GM23338 (cell line): ENCODE measurements around the gene CDX1. TPM values are rescaled to one million over a fixed set of nuclear protein-coding genes. Genes with fewer than 3 reads are reported as not detected.

Source experiments
- ATAC-seq: fragments of 200-7000 bp; cut with Tn5 transposase; 3 replicates; pipeline ENCODE4 v1.9.1; 2020
- DNase-seq: peaks from one replicate; pipeline ENCODE4 v3.0.0-alpha.2; 2015; ENCODE audit warnings: low spot score
- H2AFZ ChIP-seq: fragments of 200-600 bp; sonication (generic); 2 replicates; pipeline ENCODE4 v1.8.0; 2016; ENCODE audit warnings: antibody characterized with exemption, mild to moderate bottlenecking, moderate library complexity
- H3F3A ChIP-seq: fragments of 200-600 bp; sonication (generic); replicated peaks from 2 replicates; pipeline ENCODE4 v1.8.0; 2017; ENCODE audit warnings: antibody characterized with exemption, mixed run types, low read depth
- H3K27ac ChIP-seq: fragments of 200-600 bp; sonication (generic); 2 replicates; pipeline ENCODE4 v1.6.1; 2016; ENCODE audit warnings: low read depth
- H3K27me3 ChIP-seq: fragments of 200-600 bp; sonication (generic); 2 replicates; pipeline ENCODE4 v1.8.0; 2016; ENCODE audit warnings: mild to moderate bottlenecking, mixed run types, moderate library complexity; ENCODE audit not compliant: insufficient read depth
- H3K36me3 ChIP-seq: fragments of 200-600 bp; sonication (generic); 2 replicates; pipeline ENCODE4 v1.8.0; 2016; ENCODE audit warnings: mild to moderate bottlenecking; ENCODE audit not compliant: insufficient read depth
- H3K4me1 ChIP-seq: fragments of 200-600 bp; sonication (generic); 2 replicates; pipeline ENCODE4 v1.8.0; 2016; ENCODE audit warnings: mild to moderate bottlenecking, moderate library complexity; ENCODE audit not compliant: insufficient read depth
- H3K4me2 ChIP-seq: fragments of 200-600 bp; sonication (generic); 2 replicates; pipeline ENCODE4 v1.7.1; 2017; ENCODE audit warnings: mixed run types
- H3K4me3 ChIP-seq: fragments of 200-600 bp; sonication (generic); 2 replicates; pipeline ENCODE4 v1.6.1; 2016; ENCODE audit warnings: mixed run types
- H3K79me2 ChIP-seq: fragments of 200-600 bp; sonication (generic); replicated peaks from 2 replicates; pipeline ENCODE4 v1.8.0; 2017; ENCODE audit warnings: mild to moderate bottlenecking; ENCODE audit not compliant: insufficient read depth
- H3K9me2 ChIP-seq: fragments of 200-600 bp; sonication (generic); 2 replicates; pipeline ENCODE4 v1.8.0; 2017; ENCODE audit not compliant: insufficient read depth
- H4K20me1 ChIP-seq: fragments of 200-600 bp; sonication (generic); replicated peaks from 2 replicates; pipeline ENCODE4 v1.8.0; 2017; ENCODE audit warnings: mild to moderate bottlenecking; ENCODE audit not compliant: insufficient read depth
- H3K27ac Mint-ChIP-seq: 2 replicates; pipeline ENCODE4 v1.8.0; 2020; ENCODE audit warnings: inconsistent platforms, mild to moderate bottlenecking, moderate library complexity, mixed read lengths
- H3K27me3 Mint-ChIP-seq: 3 replicates; pipeline ENCODE4 v1.8.0; 2022; ENCODE audit warnings: low read depth, mild to moderate bottlenecking, moderate library complexity, mixed read lengths, inconsistent platforms; ENCODE audit not compliant: insufficient read depth, poor library complexity
- H3K36me3 Mint-ChIP-seq: 3 replicates; pipeline ENCODE4 v1.8.0; 2021; ENCODE audit warnings: low read depth, mild to moderate bottlenecking, inconsistent platforms, moderate library complexity, mixed read lengths
- H3K4me1 Mint-ChIP-seq: 3 replicates; pipeline ENCODE4 v1.8.0; 2020; ENCODE audit warnings: mild to moderate bottlenecking, inconsistent platforms, mixed read lengths
- H3K4me3 Mint-ChIP-seq: 3 replicates; pipeline ENCODE4 v1.8.0; 2021; ENCODE audit warnings: moderate library complexity, mild to moderate bottlenecking, inconsistent platforms, mixed read lengths
- H3K9me3 Mint-ChIP-seq: 3 replicates; pipeline ENCODE4 v1.8.0; 2020; ENCODE audit warnings: moderate library complexity, mild to moderate bottlenecking, inconsistent platforms, mixed read lengths
- CREB1 ChIP-seq: fragments of 250-450 bp; sonication (Bioruptor Pico); IDR thresholded peaks from 2 replicates; pipeline ENCODE4 v1.5.0; 2020; ENCODE audit warnings: low read depth, mild to moderate bottlenecking, moderate library complexity
- CTCF ChIP-seq, 2 experiments: fragments of 200-600 bp in 1 of 2; sonication (generic) in 1 of 2; conservative IDR thresholded peaks; 2 replicates each; pipeline versions ENCODE4 v1.5.1 to v1.6.1; 2016 to 2017; ENCODE audit warnings: antibody characterized with exemption in 2 of 2, low read depth in 2 of 2, mild to moderate bottlenecking in 2 of 2, moderate library complexity in 1 of 2
- EZH2 ChIP-seq: fragments of 200-600 bp; sonication (generic); IDR thresholded peaks from one replicate; pipeline ENCODE4 v1.8.0; 2017; ENCODE audit warnings: antibody characterized with exemption, mild to moderate bottlenecking, low read depth; ENCODE audit not compliant: unreplicated experiment
- EZH2phosphoT487 ChIP-seq: fragments of 200-600 bp; sonication (generic); IDR thresholded peaks from one replicate; pipeline ENCODE4 v1.8.1; 2018; ENCODE audit warnings: antibody characterized with exemption; ENCODE audit not compliant: unreplicated experiment
- JUNB ChIP-seq: IDR thresholded peaks from one replicate; pipeline ENCODE4 v1.6.1; 2016; ENCODE audit warnings: antibody characterized with exemption; ENCODE audit not compliant: unreplicated experiment
- NANOG ChIP-seq: IDR thresholded peaks from 2 replicates; pipeline ENCODE4 v1.6.1; 2016; ENCODE audit warnings: antibody characterized with exemption, borderline replicate concordance
- STAT1 ChIP-seq: IDR thresholded peaks from one replicate; pipeline ENCODE4 v1.6.1; 2016; ENCODE audit warnings: antibody characterized with exemption; ENCODE audit not compliant: unreplicated experiment
- ZNF114 ChIP-seq: fragments of 250-450 bp; sonication (Bioruptor Pico); IDR thresholded peaks from 2 replicates; pipeline ENCODE4 v1.5.0; 2020; ENCODE audit warnings: mild to moderate bottlenecking, moderate library complexity
- ZNF331 ChIP-seq: fragments of 250-450 bp; sonication (Bioruptor Pico); IDR thresholded peaks from 2 replicates; pipeline ENCODE4 v1.5.0; 2020; ENCODE audit warnings: low read depth, mild to moderate bottlenecking, moderate library complexity
- ZNF462 ChIP-seq: fragments of 250-450 bp; sonication (Bioruptor Pico); IDR thresholded peaks from 2 replicates; pipeline ENCODE4 v1.5.0; 2020; ENCODE audit warnings: mild to moderate bottlenecking, moderate library complexity
- polyA plus RNA-seq: library from polyadenylated mRNA; unstranded; fragments of >200 nt; fragmentation: Nextera tagmentation; extraction: Ambion mirVana; gene quantifications from 2 replicates; pipeline ENCODE4 v1.2.1, GENCODE V29; 2016
- total RNA-seq: library from RNA; depleted of rRNA; stranded (reverse); fragments of >200 nt; shearing (Covaris generic); gene quantifications from 2 replicates; pipeline ENCODE4 v1.2.3, GENCODE V29; 2014

CDX1 gene
- total and polyA plus RNA-seq, 2 experiments from 2014 or later = not detected

GRCh38 chr5:150136305-150137167 lies 30.0 kb upstream of the CDX1 start:
- no peak overlapping the region for H3K4me3 ChIP-seq
- H2AFZ ChIP-seq = no peak overlapping the region
- no peak overlapping the region for H3K27ac Mint-ChIP-seq
- H3F3A ChIP-seq = no peaks in the 10 kb centered on the region
- H3K27me3 ChIP-seq = no peaks in the 10 kb centered on the region
- DNase-seq (no peak), ATAC-seq (no peak)
- H3K27me3 Mint-ChIP-seq = peaks cover 21% of the 10 kb centered on the region
- H3K36me3 ChIP-seq = no peaks in the 10 kb centered on the region
- H3K4me1 ChIP-seq = peaks cover 17% of the 10 kb centered on the region
- H3K4me3 Mint-ChIP-seq = no peak overlapping the region; the same call in 2 of the 3 replicates
- no peaks in the 10 kb centered on the region for H4K20me1 ChIP-seq
- TF ChIP-seq ZNF331 (CRISPR knock-in tag) = no peak
- TF ChIP-seq NANOG = no peak
- no peak for TF ChIP-seq EZH2
- H3K4me1 Mint-ChIP-seq = peaks cover 49% of the 10 kb centered on the region
- H3K27ac ChIP-seq = no peak overlapping the region
- no peaks in the 10 kb centered on the region for H3K9me3 Mint-ChIP-seq
- no peak overlapping the region for H3K4me2 ChIP-seq
- H3K79me2 ChIP-seq = no peaks in the 10 kb centered on the region
- no peaks in the 10 kb centered on the region for H3K9me2 ChIP-seq
- H3K36me3 Mint-ChIP-seq = no peaks in the 10 kb centered on the region; the same call in 2 of the 3 replicates

GRCh38 chr5:150137168-150137957 lies 29.2 kb upstream of the CDX1 start:
- no peaks in the 10 kb centered on the region for H3F3A ChIP-seq
- no peaks in the 10 kb centered on the region for H4K20me1 ChIP-seq
- peak overlapping the region; percentile 31; the same call in 1 of the 3 replicates for H3K4me3 Mint-ChIP-seq
- no peaks in the 10 kb centered on the region for H3K9me3 Mint-ChIP-seq
- H3K27me3 Mint-ChIP-seq = peaks cover 22% of the 10 kb centered on the region
- peaks cover 51% of the 10 kb centered on the region for H3K4me1 Mint-ChIP-seq
- DNase-seq = peak; percentile 51
- H3K4me3 ChIP-seq = no peak overlapping the region
- peak overlapping the region; percentile 66; the same call in 1 of the 2 replicates for H3K4me2 ChIP-seq
- H3K36me3 Mint-ChIP-seq = no peaks in the 10 kb centered on the region; the same call in 2 of the 3 replicates
- H3K27ac Mint-ChIP-seq = peak overlapping the region; percentile 68
- no peaks in the 10 kb centered on the region for H3K36me3 ChIP-seq
- peaks cover 17% of the 10 kb centered on the region for H3K4me1 ChIP-seq
- H3K27ac ChIP-seq = no peak overlapping the region
- H3K27me3 ChIP-seq = no peaks in the 10 kb centered on the region
- TF ChIP-seq EZH2phosphoT487 (no peak), ZNF462 (CRISPR knock-in tag) (no peak), EZH2 (no peak), ZNF331 (CRISPR knock-in tag) (no peak), JUNB (no peak), CTCF (conservative IDR thresholded peaks at IDR 0.05; ENCODE audit: low read depth in 2 of 2) (no peak), ZNF114 (CRISPR knock-in tag) (no peak), CREB1 (CRISPR knock-in tag) (no peak), STAT1 (no peak)
- H2AFZ ChIP-seq = no peak overlapping the region
- no peaks in the 10 kb centered on the region for H3K79me2 ChIP-seq
- ATAC-seq = peak; percentile 31
- H3K9me2 ChIP-seq = no peaks in the 10 kb centered on the region
